ENCODE measurements around the gene CHFR. TPM values are rescaled to one million over a fixed set of nuclear protein-coding genes. Genes with fewer than 3 reads are reported as not detected.
A peak's percentile ranks its signal among the peaks of the same experiment; 100 is the strongest.

The CHFR gene
- total RNA-seq, 1 donor from 2014 or later = 45.5 TPM

DNA sequence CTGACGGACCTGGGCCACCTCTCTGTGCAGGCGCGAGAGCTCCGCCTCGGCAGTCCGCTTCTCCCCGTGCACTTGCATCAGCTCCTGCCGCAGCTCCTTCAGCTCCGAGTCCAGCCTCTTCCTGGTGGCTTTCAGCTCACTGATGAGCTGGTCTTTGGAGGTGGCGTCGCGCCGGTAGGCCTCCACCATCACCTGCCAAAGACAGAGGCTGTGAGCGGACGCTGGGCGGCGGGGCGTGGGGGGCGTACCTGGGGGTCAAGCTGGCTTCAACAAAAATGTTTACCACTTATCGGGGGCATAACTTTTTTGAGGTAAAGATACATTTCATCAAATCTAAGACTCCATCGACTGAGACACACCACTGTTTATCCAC is 98.3 kb downstream of the CHFR start:
- ATAC-seq (no peak), DNase-seq (ENCODE audit: low spot score) (no peak)
- intact Hi-C loops (cut with DNase I) = no loop called here

DNA sequence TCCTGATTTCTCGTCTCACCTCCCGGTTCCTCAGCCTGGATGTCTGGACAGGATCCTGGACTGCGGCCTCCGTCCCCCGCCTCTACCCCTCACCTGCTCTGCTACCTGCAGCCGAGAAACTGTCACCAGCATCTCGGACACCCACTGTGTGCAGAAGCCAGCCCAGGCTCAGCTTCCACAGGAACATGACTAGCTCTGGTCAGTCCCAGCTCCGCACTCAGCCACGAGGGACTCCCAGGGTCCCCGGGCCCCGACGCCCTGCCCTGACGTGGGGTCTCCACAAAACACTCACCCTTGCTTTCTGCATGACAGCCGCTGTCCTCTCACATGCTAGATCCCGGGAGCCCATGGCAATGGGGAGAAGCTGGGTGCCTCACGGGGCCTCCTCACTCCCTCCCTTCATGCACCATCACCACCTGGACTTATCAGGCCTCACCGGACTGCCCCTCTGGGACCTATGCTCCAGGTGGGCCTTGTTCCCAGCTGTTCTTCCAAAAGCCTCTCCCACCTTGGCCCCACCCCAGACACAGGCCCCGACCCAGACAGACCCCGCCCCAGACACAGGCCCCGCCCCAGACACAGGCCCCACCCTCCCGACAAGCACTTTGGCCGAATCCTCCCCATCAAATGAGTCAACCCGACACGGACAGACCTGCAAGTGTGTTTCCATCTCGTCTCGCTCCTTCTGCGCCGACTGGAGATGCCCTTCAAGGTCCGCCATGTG is 98.9 kb downstream of the CHFR start:
- no peak for ATAC-seq
- intact Hi-C loops (cut with DNase I) = no loop called here

GRCh38 chr12:132787877-132788276 is 99.5 kb downstream of the CHFR start:
- no peak for DNase-seq (ENCODE audit: low spot score)
- ATAC-seq = no peak
- intact Hi-C loops (cut with DNase I) = no loop called here

More for the DNA sequence above, 98.9 kb downstream of the CHFR start:
- DNase-seq (ENCODE audit: low spot score) = no peak

GRCh38 chr12:132786192-132786591 is 101.2 kb downstream of the CHFR start:
- no peak for DNase-seq (ENCODE audit: low spot score)
- no peak for ATAC-seq
- intact Hi-C loops (cut with DNase I) = no loop called here

DNA sequence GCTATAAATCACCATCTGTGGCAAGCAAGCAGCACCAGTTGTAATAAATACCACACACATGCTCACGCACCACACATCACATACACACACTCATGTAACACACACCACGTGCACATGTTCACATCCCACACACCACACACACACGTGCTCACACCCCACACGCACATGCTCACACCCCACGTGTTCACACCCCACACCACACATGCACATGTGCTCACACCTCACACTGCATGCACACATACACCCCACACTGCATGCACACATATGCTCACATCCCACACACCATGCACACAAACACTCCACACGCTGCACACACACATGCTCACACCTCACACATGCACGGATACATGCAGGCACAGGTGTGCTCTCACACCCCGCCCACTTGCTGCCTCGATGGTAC is 102.8 kb downstream of the CHFR start:
- DNase-seq (ENCODE audit: low spot score) (no peak), ATAC-seq (peak; percentile 13)
- intact Hi-C loops (cut with DNase I) = no loop called here

GRCh38 chr12:132783917-132784531 is 103.4 kb downstream of the CHFR start:
- DNase-seq (ENCODE audit: low spot score) = no peak
- intact Hi-C loops (cut with DNase I) = no loop called here
- peak; percentile 72 for ATAC-seq

Other genes with a start within 250 kb of the CHFR start
- gene POLE, start 200.3 kb downstream of the CHFR start, total RNA-seq = 39.2 TPM
- gene PXMP2, start 200.0 kb downstream of the CHFR start, total RNA-seq = 18.3 TPM
- gene PGAM5, start 176.8 kb downstream of the CHFR start, total RNA-seq = 12.1 TPM
- gene ANKLE2, start 125.8 kb downstream of the CHFR start, total RNA-seq = 55.9 TPM
- 60.6 TPM for gene GOLGA3, start 58.7 kb downstream of the CHFR start, total RNA-seq
- 19.4 TPM for gene ZNF605, start 68.7 kb upstream of the CHFR start, total RNA-seq
- 18.0 TPM for gene ZNF26, start 98.8 kb upstream of the CHFR start, total RNA-seq
- gene ZNF84, start 149.9 kb upstream of the CHFR start, total RNA-seq = 39.3 TPM
- 17.6 TPM for gene ZNF140, start 193.3 kb upstream of the CHFR start, total RNA-seq
- gene ZNF891, start 242.7 kb upstream of the CHFR start, total RNA-seq = 5.5 TPM
- gene ZNF10, start 243.0 kb upstream of the CHFR start, total RNA-seq = 15.1 TPM